ENCODE data around the gene IRGC. TPM values are rescaled to one million over a fixed set of nuclear protein-coding genes. Genes with fewer than 3 reads are reported as not detected.

Gene IRGC
- total and polyA plus RNA-seq, 2 of the 13 experiments (the other 11 are each of a cell fraction or from before 2014, with no cell fraction given) = not detected

DNA sequence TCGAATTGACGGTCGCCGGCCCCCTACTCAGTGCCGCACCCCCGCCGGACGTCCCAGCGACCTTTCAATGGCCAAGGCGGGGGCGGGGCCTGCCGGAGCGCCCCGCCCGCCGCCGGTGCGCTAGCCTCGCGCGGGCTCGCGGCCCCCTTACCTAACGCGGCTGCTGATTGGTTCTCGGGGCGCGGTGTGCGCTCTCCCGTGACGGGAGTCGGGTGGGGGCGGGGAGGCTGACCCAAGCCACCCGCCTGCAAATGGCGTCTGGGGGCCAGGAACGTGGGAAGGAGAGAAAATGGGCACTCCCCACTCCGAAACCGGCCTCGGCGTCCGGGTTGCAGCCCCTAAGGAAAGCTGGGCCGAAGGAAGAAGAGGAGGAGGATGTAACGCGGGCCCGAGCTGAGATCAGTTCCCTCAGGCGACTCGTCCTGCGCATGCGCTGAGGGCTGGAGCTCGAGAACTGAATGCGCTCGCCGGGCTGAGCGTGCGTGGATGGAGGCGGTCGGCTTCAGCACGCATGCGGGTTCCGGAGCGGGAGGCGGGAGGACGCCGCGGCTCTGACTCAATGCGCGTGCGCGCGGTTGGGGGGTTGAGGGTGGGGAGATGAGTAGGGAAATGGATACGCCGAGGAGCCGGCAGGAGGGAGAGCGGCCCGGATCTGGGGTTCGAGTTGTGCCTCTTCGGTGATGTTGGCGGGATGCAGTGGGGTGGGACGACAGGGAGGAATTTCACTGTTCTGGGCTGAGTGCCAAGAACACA is 38.8 kb downstream of the IRGC start, which contains the start of gene SMG9 (continued):
- peak; percentile 29; the same call in 1 of the 2 replicates for TF ChIP-seq NCOA2 (CRISPR knock-in tag; IDR thresholded peaks at IDR 0.05)
- TF ChIP-seq AKAP8 (CRISPR knock-in tag; IDR thresholded peaks at IDR 0.05) = no peak; the same call in 1 of the 2 replicates
- TF ChIP-seq DPF2 (CRISPR knock-in tag; IDR thresholded peaks at IDR 0.05; ENCODE audit: borderline replicate concordance, low read depth) = no peak
- TF ChIP-seq TGIF2 (CRISPR knock-in tag; IDR thresholded peaks at IDR 0.05) = peak; percentile 37; the same call in 1 of the 2 replicates
- no peak for TF ChIP-seq NBN (conservative IDR thresholded peaks at IDR 0.05)
- TF ChIP-seq, protein P1, sequence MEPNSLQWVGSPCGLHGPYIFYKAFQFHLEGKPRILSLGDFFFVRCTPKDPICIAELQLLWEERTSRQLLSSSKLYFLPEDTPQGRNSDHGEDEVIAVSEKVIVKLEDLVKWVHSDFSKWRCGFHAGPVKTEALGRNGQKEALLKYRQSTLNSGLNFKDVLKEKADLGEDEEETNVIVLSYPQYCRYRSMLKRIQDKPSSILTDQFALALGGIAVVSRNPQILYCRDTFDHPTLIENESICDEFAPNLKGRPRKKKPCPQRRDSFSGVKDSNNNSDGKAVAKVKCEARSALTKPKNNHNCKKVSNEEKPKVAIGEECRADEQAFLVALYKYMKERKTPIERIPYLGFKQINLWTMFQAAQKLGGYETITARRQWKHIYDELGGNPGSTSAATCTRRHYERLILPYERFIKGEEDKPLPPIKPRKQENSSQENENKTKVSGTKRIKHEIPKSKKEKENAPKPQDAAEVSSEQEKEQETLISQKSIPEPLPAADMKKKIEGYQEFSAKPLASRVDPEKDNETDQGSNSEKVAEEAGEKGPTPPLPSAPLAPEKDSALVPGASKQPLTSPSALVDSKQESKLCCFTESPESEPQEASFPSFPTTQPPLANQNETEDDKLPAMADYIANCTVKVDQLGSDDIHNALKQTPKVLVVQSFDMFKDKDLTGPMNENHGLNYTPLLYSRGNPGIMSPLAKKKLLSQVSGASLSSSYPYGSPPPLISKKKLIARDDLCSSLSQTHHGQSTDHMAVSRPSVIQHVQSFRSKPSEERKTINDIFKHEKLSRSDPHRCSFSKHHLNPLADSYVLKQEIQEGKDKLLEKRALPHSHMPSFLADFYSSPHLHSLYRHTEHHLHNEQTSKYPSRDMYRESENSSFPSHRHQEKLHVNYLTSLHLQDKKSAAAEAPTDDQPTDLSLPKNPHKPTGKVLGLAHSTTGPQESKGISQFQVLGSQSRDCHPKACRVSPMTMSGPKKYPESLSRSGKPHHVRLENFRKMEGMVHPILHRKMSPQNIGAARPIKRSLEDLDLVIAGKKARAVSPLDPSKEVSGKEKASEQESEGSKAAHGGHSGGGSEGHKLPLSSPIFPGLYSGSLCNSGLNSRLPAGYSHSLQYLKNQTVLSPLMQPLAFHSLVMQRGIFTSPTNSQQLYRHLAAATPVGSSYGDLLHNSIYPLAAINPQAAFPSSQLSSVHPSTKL (CRISPR knock-in tag; IDR thresholded peaks at IDR 0.05) = peak; percentile 19; the same call in 1 of the 2 replicates
- no peak for TF ChIP-seq RARG (CRISPR knock-in tag; IDR thresholded peaks at IDR 0.05; ENCODE audit: low read depth)
- TF ChIP-seq FOXA1 (IDR thresholded peaks at IDR 0.05) = no peak
- peak; percentile 13; the same call in 1 of the 2 replicates for TF ChIP-seq FOXA1 (CRISPR knock-in tag; IDR thresholded peaks at IDR 0.05)
- peak; percentile 23 for TF ChIP-seq ASH2L (IDR thresholded peaks at IDR 0.05; ENCODE audit: insufficient read length, low read depth, low read length)
- TF ChIP-seq SP1 (IDR thresholded peaks at IDR 0.05) = no peak
- peak; percentile 71; the same call in 1 of the 2 replicates for TF ChIP-seq SP1 (CRISPR knock-in tag; IDR thresholded peaks at IDR 0.05)
- TF ChIP-seq RXRB (CRISPR knock-in tag; IDR thresholded peaks at IDR 0.05; ENCODE audit: borderline replicate concordance) = peak; percentile 30; the same call in 1 of the 2 replicates
- peak; percentile 96 for TF ChIP-seq DMAP1 (CRISPR knock-in tag; IDR thresholded peaks at IDR 0.05)
- TF ChIP-seq MED13 (CRISPR knock-in tag; IDR thresholded peaks at IDR 0.05) = no peak
- peak; percentile 75 for TF ChIP-seq BHLHE40 (IDR thresholded peaks at IDR 0.05; ENCODE audit: low read length)
- TF ChIP-seq, protein P2, sequence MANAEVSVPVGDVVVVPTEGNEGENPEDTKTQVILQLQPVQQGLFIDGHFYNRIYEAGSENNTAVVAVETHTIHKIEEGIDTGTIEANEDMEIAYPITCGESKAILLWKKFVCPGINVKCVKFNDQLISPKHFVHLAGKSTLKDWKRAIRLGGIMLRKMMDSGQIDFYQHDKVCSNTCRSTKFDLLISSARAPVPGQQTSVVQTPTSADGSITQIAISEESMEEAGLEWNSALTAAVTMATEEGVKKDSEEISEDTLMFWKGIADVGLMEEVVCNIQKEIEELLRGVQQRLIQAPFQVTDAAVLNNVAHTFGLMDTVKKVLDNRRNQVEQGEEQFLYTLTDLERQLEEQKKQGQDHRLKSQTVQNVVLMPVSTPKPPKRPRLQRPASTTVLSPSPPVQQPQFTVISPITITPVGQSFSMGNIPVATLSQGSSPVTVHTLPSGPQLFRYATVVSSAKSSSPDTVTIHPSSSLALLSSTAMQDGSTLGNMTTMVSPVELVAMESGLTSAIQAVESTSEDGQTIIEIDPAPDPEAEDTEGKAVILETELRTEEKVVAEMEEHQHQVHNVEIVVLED (CRISPR knock-in tag; IDR thresholded peaks at IDR 0.05; ENCODE audit: borderline replicate concordance) = peak; percentile 87
- peak; percentile 84; the same call in 1 of the 2 replicates for TF ChIP-seq ZNF350 (CRISPR knock-in tag; IDR thresholded peaks at IDR 0.05; ENCODE audit: borderline replicate concordance, low read depth)
- TF ChIP-seq ZNF710 (CRISPR knock-in tag; IDR thresholded peaks at IDR 0.05; ENCODE audit: borderline replicate concordance) = peak; percentile 68; the same call in 1 of the 2 replicates
- no peak for TF ChIP-seq NONO (IDR thresholded peaks at IDR 0.05)
- peak; percentile 93 for TF ChIP-seq NONO (CRISPR knock-in tag; conservative IDR thresholded peaks at IDR 0.05)
- TF ChIP-seq MEF2D (CRISPR knock-in tag; IDR thresholded peaks at IDR 0.05) = peak; percentile 48; the same call in 1 of the 2 replicates
- 0 out of 2 replicates have a peak, but pooled peaks have one; percentile 55 for TF ChIP-seq BRCA1 (CRISPR knock-in tag; IDR thresholded peaks at IDR 0.05)
- no peak for TF ChIP-seq SOX6 (IDR thresholded peaks at IDR 0.05)
- TF ChIP-seq SOX6 (CRISPR knock-in tag; IDR thresholded peaks at IDR 0.05) = peak; percentile 46; the same call in 1 of the 2 replicates

Measured in HepG2 (cell line).